Daoy (cell line): Measurements from ENCODE around the gene TAPBP. TPM values are rescaled to one million over a fixed set of nuclear protein-coding genes. Genes with fewer than 3 reads are reported as not detected.
"Not testable (repeated sequence)": the region's sequence is repeated elsewhere in the genome, so short reads cannot be mapped to it uniquely, and the experiment has no call there.

Experiments used
- DNase-seq: peaks from one replicate; pipeline ENCODE4 v3.0.0-alpha.2; 2015; ENCODE audit warnings: low read depth
- total RNA-seq: library from RNA; depleted of rRNA; stranded (reverse); fragments of >200 nt; shearing (Covaris generic); gene quantifications from 2 replicates; pipeline ENCODE4 v1.2.3, GENCODE V29; 2014

TAPBP gene
- total RNA-seq, 1 experiment from 2014 or later = 63.6 TPM

- DNase-seq = no peak
Observed at GRCh38 chr6:33276581-33276863, 37.4 kb downstream of the TAPBP start.

DNA sequence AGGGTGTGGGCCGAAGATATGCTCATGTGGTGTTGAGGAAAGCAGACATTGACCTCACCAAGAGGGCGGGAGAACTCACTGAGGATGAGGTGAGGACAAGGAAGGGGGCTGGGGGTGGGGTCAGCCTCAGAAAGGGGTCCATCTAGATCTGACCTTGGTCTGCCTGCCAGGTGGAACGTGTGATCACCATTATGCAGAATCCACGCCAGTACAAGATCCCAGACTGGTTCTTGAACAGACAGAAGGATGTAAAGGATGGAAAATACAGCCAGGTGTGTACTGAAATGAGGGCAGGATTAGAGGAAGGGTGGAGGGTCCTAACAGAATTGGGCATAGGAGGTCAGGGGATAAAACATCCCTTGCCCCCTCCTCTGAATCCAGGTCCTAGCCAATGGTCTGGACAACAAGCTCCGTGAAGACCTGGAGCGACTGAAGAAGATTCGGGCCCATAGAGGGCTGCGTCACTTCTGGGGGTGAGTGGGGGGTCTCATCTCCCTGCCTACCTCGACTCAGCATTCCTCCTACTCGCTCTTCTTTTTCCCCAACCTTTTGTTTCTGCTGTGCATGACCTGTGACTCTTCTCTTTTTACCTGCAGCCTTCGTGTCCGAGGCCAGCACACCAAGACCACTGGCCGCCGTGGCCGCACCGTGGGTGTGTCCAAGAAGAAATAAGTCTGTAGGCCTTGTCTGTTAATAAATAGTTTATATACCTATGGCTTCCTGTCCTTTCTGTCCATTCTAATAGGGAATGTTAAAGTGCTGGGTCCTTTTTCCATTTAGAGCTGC, 37.9 kb downstream of the TAPBP start:
- DNase-seq = not testable (repeated sequence)

- no peak for DNase-seq
Observed at GRCh38 chr6:33273924-33274902, 39.7 kb downstream of the TAPBP start.

DNA sequence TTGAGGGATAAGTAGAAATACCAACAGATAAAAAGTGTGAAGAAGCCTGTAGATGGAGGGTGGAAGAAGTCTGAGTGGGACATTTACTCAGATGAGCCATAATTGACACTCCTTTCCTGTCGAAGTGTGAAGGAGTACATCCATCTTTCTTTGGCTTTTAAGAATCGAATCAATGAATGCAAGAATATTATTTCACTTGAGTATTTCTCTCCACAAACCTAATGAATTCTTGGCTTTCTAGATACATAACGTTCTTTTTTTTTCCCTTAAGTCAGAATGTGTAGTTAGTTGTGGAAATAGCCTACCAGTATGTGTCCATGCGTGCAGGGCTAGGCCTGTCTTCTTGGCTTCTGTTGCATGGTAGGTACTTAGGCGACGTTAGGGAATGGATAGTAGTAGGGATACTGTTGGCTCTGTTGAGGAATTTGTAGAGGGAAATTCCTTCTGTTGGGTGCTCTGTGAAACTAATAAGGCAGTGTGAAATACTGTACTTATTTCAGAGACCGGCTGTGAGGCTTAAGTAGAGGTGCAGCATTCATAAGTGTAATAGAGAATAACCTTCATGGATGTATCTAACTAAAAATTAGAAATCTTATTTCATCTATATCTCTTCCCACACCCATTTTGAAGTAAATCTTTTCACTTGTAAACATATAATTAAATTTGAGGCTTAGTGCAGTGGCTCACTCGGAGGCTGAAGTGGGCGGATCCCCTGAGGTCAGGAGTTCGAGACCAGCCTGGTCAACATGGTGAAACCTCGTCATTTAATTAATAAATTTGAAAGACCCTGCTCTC, 40.6 kb downstream of the TAPBP start:
- no peak for DNase-seq

- DNase-seq = no peak
Observed at GRCh38 chr6:33272275-33273128, 41.4 kb downstream of the TAPBP start.

GRCh38 chr6:33271468-33272274, 42.2 kb downstream of the TAPBP start, which contains the start of the genes RPS18 and VPS52:
Gene RPS18, plus strand, starts transcription at chr6:33272075. Its CDS starts 45 bp downstream, at chr6:33272120.
Gene VPS52, minus strand, starts transcription at chr6:33271876. Its CDS starts 201 bp downstream, at chr6:33271675.
- peak; percentile 99 for DNase-seq

GRCh38 chr6:33271117-33271467, 42.8 kb downstream of the TAPBP start:
- DNase-seq = no peak

DNA sequence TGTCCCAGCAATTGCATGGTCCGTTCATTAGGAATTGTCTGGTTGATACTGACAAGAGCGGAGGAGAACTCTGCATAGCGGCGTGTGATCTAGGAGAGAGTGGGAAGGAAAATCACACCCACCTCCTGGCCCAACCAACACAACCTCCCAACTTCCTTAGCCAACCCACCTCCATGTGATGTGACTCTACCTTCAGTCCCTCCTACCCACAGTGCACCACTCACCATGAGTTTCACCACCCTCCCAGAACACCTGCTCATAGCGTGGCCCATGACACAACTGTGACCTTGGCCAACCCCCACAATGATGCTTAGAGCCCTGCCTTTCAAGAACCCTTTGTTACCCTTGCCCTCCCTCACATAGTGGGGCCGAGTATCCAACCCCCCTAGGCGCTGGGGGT, 49.9 kb downstream of the TAPBP start:
- no peak for DNase-seq

DNA sequence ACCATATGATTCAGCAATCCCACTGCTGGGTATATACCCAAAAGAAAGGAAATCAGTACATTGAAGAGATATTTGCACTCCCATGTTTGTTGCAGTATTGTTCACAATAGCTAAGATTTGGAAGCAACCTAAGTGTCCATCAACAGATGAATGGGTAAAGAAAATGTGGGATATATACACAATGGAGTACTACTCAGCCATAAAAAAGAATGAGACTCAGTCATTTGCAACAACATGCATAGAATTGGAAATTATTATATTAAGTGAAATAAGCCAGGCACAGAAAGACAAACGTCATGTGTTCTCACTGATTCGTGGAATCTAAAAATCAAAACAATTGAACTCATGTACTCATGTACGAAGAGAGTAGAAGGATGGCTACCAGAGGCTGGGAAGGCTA, 51.4 kb downstream of the TAPBP start:
- DNase-seq = not testable (repeated sequence)

GRCh38 chr6:33259032-33259431, 54.8 kb downstream of the TAPBP start:
- no peak for DNase-seq

- no peak for DNase-seq
Observed at GRCh38 chr6:33254591-33254990, 59.3 kb downstream of the TAPBP start.

DNA sequence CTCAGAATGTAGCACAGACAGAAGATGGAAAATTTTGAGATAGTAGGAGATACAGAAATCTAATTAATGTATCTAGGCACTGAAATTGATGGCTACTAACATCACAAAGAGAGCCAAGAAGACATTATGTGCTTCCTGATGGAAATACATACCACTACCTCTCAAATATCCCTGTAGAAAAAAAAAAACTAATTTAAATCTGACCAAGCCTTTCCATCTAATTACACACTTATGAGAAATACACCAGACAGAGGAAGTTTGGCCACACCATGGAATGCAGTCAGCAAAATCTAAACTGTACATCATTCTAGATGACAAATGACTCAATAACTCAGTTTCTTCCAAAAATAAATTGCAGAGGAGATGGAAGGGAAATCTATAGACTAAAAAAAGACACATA, 61.1 kb downstream of the TAPBP start:
- no peak for DNase-seq

DNA sequence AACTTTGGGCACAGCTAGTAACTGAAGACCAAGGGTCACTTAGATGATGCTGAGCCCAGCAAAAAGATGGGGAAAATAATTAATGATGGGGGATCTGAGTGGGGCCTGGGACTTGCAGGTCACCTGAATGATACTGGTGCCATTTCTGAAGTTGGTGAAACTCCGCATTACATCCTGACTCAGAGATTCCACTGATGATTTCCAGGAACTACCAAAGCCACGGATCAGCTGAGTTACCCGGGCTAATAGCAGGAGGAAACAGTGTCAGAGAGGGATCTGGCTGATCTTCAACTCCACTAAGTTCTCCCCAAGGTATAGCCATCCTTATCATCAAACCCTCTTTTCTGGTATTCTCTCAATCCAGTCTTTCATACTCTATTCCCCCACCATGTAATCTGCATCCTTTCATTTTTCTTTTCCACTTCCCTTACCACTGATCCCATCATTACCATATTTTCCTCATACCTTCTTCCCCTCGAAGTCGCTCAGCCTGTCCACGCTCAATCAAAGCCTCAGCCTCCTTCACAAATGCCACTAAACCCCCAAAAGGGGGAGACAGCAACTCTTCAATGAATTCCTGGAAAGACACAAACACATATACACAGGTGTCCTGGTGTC, 62.4 kb downstream of the TAPBP start:
- DNase-seq = no peak

- DNase-seq = no peak
Observed at GRCh38 chr6:33250731-33251130, 63.1 kb downstream of the TAPBP start.

DNA sequence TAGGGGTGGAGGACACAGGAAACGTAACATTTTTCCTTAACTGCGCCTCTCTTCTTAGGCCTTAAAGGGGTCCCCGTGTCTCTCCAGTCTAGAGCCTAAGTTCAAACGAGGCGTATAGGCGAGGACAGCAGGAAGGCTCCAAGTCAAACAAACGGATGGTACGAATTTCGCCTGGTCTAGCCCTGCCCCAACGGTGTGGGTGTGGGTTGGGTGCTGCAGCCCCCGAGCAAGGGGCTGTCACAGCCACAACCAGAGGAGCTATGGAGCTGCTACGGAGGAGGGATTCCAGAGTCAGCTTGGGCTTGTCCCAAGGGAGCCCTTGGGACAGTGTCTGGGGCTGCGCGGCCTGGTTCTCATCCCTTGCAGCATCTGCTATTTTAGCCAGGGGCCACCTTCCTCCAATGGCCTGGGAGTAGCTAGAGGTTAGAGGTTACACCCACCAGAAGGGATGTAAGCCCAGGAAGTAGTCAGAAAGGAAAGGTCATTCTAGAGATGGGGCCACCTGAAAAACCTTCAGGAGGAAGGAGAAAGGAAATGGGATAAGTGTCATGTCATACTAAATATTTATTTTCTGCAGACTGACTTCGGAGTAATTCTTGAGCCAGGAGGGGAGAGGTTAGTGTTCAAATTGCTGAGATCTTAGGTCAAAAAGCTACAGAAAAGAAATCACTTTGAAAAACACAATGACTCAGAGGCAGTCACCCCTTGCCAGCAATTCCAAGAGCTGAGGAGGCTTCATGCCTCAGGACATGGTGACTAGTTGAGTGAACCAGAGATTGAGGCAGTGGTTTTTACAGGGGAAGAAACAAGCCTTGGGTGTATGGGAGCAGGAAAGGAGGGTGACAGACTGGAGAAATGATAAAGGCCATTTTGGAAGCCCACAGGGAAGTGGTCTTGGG, 63.9 kb downstream of the TAPBP start:
- peak; percentile 82 for DNase-seq
